MM.1S (cell line): ENCODE results near the gene ZNF677.
"Not testable (repeated sequence)": the region's sequence is repeated elsewhere in the genome, so short reads cannot be mapped to it uniquely, and the experiment has no call there.

ENCODE experiments used
- DNase-seq: peaks from one replicate; pipeline ENCODE4 v3.0.0-alpha.2; 2015
- H2AFZ ChIP-seq: fragments of 300-600 bp; sonication (generic); 2 replicates; pipeline ENCODE4 v1.6.0; 2016; ENCODE audit warnings: antibody characterized with exemption, low read length
- H3F3A ChIP-seq: fragments of 300-600 bp; sonication (generic); 2 replicates; pipeline ENCODE4 v1.6.1; 2016; ENCODE audit warnings: mild to moderate bottlenecking, antibody characterized with exemption, low read length, moderate library complexity, mixed read lengths; ENCODE audit not compliant: insufficient read depth
- H3K27ac ChIP-seq: fragments of 300-600 bp; sonication (generic); 2 replicates; pipeline ENCODE4 v1.5.1; 2016; ENCODE audit warnings: mild to moderate bottlenecking, low read length
- H3K27me3 ChIP-seq: fragments of 300-600 bp; sonication (generic); replicated peaks from 2 replicates; pipeline ENCODE4 v1.6.0; 2016; ENCODE audit warnings: low read length; ENCODE audit not compliant: insufficient read depth
- H3K36me3 ChIP-seq: fragments of 300-600 bp; sonication (generic); replicated peaks from 2 replicates; pipeline ENCODE4 v1.6.1; 2016; ENCODE audit warnings: mild to moderate bottlenecking, low read length, mixed read lengths; ENCODE audit not compliant: insufficient read depth
- H3K4me1 ChIP-seq: fragments of 300-600 bp; sonication (generic); 2 replicates; pipeline ENCODE4 v1.6.1; 2016; ENCODE audit warnings: low read length, mixed read lengths
- H3K4me2 ChIP-seq: fragments of 300-600 bp; sonication (generic); 2 replicates; pipeline ENCODE4 v1.6.0; 2016; ENCODE audit warnings: low read depth, low read length
- H3K4me3 ChIP-seq: fragments of 300-600 bp; sonication (generic); 2 replicates; pipeline ENCODE4 v1.5.1; 2016; ENCODE audit warnings: low read length, mixed read lengths
- H3K79me2 ChIP-seq: fragments of 300-600 bp; sonication (generic); 2 replicates; pipeline ENCODE4 v1.6.1; 2016; ENCODE audit warnings: mixed run types, low read length, mixed read lengths
- H3K9ac ChIP-seq: fragments of 300-600 bp; sonication (generic); 2 replicates; pipeline ENCODE4 v1.6.1; 2016; ENCODE audit warnings: low read length, mixed read lengths
- H3K9me2 ChIP-seq: fragments of 300-600 bp; sonication (generic); replicated peaks from 2 replicates; pipeline ENCODE4 v1.6.1; 2016; ENCODE audit warnings: mild to moderate bottlenecking, low read length, mixed read lengths; ENCODE audit not compliant: insufficient read depth
- H3K9me3 ChIP-seq: fragments of 300-600 bp; sonication (generic); replicated peaks from 2 replicates; pipeline ENCODE4 v1.6.1; 2016; ENCODE audit warnings: mild to moderate bottlenecking, low read length, mixed read lengths; ENCODE audit not compliant: insufficient read depth
- H4K20me1 ChIP-seq: fragments of 300-600 bp; sonication (generic); 2 replicates; pipeline ENCODE4 v1.6.1; 2016; ENCODE audit warnings: mild to moderate bottlenecking, low read length, moderate library complexity, mixed read lengths; ENCODE audit not compliant: insufficient read depth
- EZH2 ChIP-seq: fragments of 300-600 bp; sonication (generic); optimal IDR thresholded peaks from 2 replicates; pipeline ENCODE3; 2017; ENCODE audit warnings: low read depth, mild to moderate bottlenecking, antibody characterized with exemption, low read length, mixed read lengths
- EZH2phosphoT487 ChIP-seq: fragments of 300-600 bp; sonication (generic); IDR thresholded peaks from 2 replicates; pipeline ENCODE4 v1.6.1; 2018; ENCODE audit warnings: antibody characterized with exemption, low read length
- TF ChIP-seq, protein P1 (sequence below): fragments of 300-600 bp; sonication (generic); IDR thresholded peaks from 2 replicates; pipeline ENCODE4 v1.5.1; 2016; ENCODE audit warnings: antibody characterized with exemption, low read length, mixed read lengths

Gene ZNF677

DNA sequence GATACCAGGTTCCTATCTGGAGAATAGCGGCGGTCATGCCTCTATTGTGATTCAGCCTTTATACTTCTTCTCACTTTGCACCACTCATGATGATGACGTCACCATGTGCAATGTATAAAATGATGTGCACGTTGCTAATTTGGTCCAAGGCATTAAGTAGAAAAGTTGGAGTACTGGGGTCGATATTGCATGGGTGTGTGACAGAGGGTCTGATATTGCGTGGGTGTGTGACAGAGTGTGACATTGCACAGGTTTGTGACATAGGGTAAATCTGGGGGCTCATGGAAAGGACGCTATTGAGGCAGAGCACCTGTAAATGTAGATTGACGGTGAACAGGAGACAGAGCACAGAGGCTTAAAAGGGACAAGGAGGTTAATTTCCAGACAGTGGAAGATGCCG is 17.4 kb upstream of the ZNF677 start:
- Histone ChIP-seq H3K79me2 (no peaks in the 10 kb centered on the region), H3K9me3 (no peaks in the 10 kb centered on the region), H3K9me2 (no peaks in the 10 kb centered on the region), H3K4me1 (no peaks in the 10 kb centered on the region), H3K36me3 (no peaks in the 10 kb centered on the region), H3K4me2 (no peak overlapping the region), H3K9ac (no peak overlapping the region), H3F3A (no peaks in the 10 kb centered on the region), H3K27me3 (no peaks in the 10 kb centered on the region), H4K20me1 (no peaks in the 10 kb centered on the region), H2AFZ (no peak overlapping the region), H3K27ac (no peak overlapping the region), H3K4me3 (no peak overlapping the region)
- no peak for DNase-seq
- TF ChIP-seq EZH2phosphoT487 (no peak), EZH2 (no peak)
- TF ChIP-seq, protein P1, sequence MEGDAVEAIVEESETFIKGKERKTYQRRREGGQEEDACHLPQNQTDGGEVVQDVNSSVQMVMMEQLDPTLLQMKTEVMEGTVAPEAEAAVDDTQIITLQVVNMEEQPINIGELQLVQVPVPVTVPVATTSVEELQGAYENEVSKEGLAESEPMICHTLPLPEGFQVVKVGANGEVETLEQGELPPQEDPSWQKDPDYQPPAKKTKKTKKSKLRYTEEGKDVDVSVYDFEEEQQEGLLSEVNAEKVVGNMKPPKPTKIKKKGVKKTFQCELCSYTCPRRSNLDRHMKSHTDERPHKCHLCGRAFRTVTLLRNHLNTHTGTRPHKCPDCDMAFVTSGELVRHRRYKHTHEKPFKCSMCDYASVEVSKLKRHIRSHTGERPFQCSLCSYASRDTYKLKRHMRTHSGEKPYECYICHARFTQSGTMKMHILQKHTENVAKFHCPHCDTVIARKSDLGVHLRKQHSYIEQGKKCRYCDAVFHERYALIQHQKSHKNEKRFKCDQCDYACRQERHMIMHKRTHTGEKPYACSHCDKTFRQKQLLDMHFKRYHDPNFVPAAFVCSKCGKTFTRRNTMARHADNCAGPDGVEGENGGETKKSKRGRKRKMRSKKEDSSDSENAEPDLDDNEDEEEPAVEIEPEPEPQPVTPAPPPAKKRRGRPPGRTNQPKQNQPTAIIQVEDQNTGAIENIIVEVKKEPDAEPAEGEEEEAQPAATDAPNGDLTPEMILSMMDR = no peak

- H3K36me3 ChIP-seq, H3K4me1 ChIP-seq, H3F3A ChIP-seq, H3K4me3 ChIP-seq, H3K79me2 ChIP-seq, H3K9ac ChIP-seq, H3K9me2 ChIP-seq, H2AFZ ChIP-seq, DNase-seq, H3K4me2 ChIP-seq, H3K27ac ChIP-seq, H3K9me3 ChIP-seq, H4K20me1 ChIP-seq, H3K27me3 ChIP-seq: not testable (repeated sequence)
These were observed 15.2 kb upstream of the ZNF677 start for GRCh38 chr19:53269861-53270260.

DNA sequence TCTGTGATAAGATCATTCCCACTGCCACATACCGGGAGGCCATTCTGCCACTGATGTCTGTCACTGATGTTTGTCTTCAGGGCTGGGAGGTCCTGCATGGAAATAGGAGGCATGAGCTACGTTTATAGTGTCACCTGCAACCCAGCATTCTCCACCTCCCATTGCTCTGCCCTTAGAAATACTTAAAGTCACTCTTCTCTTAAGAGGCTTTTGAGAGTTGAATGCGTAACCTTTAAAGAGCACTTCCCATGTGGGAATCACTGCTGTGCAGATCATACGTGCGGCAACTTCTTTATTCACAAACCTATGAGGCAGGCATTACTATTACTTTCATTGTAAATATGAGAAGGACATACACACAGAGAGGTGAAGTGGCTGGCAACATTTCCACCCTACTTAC is 12.9 kb upstream of the ZNF677 start, which contains the start of gene VN1R4:
Gene VN1R4 (minus strand): TSS at position 101 of the 400 bp plus-strand sequence. CDS start 58 bp downstream, at position 43.
- not testable (repeated sequence) for H3K27ac ChIP-seq, H3K4me1 ChIP-seq, H3F3A ChIP-seq, H2AFZ ChIP-seq, H3K9me3 ChIP-seq, H3K4me2 ChIP-seq, H3K79me2 ChIP-seq, H3K9ac ChIP-seq, H3K4me3 ChIP-seq, H3K9me2 ChIP-seq, H3K27me3 ChIP-seq, H4K20me1 ChIP-seq, H3K36me3 ChIP-seq, DNase-seq

GRCh38 chr19:53257715-53258342 is 3.2 kb upstream of the ZNF677 start, which contains the start of gene VN1R2:
VN1R2 (plus strand) TSS chr19:53258292; CDS start chr19:53258376, 84 bp downstream.
- H3F3A ChIP-seq, H3K9me2 ChIP-seq, H3K9me3 ChIP-seq, H3K27ac ChIP-seq, H4K20me1 ChIP-seq, H3K27me3 ChIP-seq, DNase-seq, H3K4me1 ChIP-seq, H3K79me2 ChIP-seq, H3K36me3 ChIP-seq, H3K4me3 ChIP-seq, H3K4me2 ChIP-seq, H3K9ac ChIP-seq, H2AFZ ChIP-seq: not testable (repeated sequence)

GRCh38 chr19:53246498-53246897 is 8.2 kb downstream of the ZNF677 start:
- Histone ChIP-seq H3K4me1 (no peaks in the 10 kb centered on the region), H3K9ac (no peak overlapping the region), H3K4me2 (no peak overlapping the region), H3K9me3 (no peaks in the 10 kb centered on the region), H3K79me2 (no peaks in the 10 kb centered on the region), H4K20me1 (no peaks in the 10 kb centered on the region), H3K27ac (no peak overlapping the region), H3K36me3 (no peaks in the 10 kb centered on the region), H3K9me2 (no peaks in the 10 kb centered on the region), H2AFZ (no peak overlapping the region), H3K4me3 (no peak overlapping the region), H3K27me3 (no peaks in the 10 kb centered on the region), H3F3A (no peaks in the 10 kb centered on the region)
- TF ChIP-seq EZH2 (no peak), EZH2phosphoT487 (no peak)
- TF ChIP-seq, protein P1 = no peak
- DNase-seq = no peak
